Left renal pelvis (tissue), 4 donors: ENCODE measurements around the gene VIM. TPM values are rescaled to one million over a fixed set of nuclear protein-coding genes. Genes with fewer than 3 reads are reported as not detected.

Experiments
- DNase-seq, 4 donors: peaks; one replicate each; pipeline ENCODE4 v3.0.0-alpha.2; 2013; ENCODE audit warnings: low read depth in 4 of 4, low spot score in 3 of 4
- polyA plus RNA-seq, 4 donors: library from polyadenylated mRNA; unstranded; fragments of 120-200 nt; gene quantifications; one replicate each; pipeline ENCODE4 v1.2.1, GENCODE V29; 2013; ENCODE audit not compliant: insufficient read length in 4 of 4

VIM gene
- polyA plus RNA-seq, result 1,000 to 10,000 TPM; 1,207 to 2,290 (median 1,301) TPM

GRCh38 chr10:17228091-17229015 is at the start of gene VIM:
VIM (plus strand) TSS chr10:17228241; CDS start chr10:17229423, 1,182 bp downstream.
- DNase-seq, result peak; percentile 51 to 75 (median 71)

- no peak for DNase-seq
Measured at GRCh38 chr10:17179002-17179401, 49.0 kb upstream of the VIM start.

DNA sequence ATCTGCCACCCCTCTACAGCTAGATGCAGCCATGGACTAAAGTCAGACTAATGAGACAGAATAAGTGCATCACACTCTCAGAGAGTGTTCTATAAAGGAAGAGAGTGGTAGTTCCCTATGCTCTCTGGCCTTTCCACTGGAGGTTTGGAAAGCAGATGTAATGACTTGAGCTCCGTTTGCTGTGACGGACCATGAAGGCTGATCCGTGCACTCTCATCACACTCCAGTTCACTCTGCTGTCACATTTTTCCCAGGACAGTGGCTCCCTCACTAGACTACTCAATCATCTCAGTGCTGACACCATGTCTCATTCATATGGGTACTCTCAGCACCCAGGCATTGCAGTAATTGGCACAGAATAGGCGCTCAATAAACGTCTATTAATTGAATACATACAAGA is 46.9 kb upstream of the VIM start:
- no peak for DNase-seq

GRCh38 chr10:17181751-17182150 is 46.3 kb upstream of the VIM start:
- peak in 1 of 4 donors; percentile 31 for DNase-seq

DNA sequence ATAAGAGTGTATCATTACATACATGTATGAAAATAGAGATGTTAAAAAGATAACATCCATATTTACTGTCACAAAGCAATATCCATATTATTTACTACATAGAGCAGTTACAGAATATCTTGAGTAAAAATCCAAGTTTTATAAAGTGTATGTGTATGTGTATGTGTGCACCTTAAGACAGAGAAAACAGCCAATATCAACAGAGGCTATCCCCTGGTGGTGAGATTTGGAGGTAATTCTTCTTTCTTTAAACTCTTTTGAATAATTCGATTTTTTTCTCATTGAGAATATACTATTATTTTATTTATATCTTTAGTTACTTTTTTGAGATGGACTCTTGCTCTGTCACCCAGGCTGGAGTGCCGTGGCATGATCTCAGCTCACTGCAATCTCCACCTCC is 44.9 kb upstream of the VIM start:
- no peak for DNase-seq

DNA sequence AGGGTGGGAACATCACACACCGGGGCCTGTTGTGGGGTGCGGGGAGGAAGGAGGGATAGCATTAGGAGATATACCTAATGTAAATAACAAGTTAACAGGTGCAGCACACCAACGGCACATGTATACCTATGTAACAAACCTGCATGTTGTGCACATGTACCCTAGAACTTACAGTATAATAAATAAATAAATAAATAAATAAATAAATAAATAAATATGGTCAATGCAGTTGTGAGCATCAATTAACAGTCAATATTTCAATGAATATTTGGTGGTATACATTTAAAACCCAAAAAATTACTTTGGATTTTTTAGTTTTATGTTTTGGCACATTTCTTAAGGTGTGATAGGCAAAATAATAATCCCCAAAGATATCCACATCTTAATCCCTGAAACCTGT is 42.2 kb upstream of the VIM start:
- no peak for DNase-seq

DNA sequence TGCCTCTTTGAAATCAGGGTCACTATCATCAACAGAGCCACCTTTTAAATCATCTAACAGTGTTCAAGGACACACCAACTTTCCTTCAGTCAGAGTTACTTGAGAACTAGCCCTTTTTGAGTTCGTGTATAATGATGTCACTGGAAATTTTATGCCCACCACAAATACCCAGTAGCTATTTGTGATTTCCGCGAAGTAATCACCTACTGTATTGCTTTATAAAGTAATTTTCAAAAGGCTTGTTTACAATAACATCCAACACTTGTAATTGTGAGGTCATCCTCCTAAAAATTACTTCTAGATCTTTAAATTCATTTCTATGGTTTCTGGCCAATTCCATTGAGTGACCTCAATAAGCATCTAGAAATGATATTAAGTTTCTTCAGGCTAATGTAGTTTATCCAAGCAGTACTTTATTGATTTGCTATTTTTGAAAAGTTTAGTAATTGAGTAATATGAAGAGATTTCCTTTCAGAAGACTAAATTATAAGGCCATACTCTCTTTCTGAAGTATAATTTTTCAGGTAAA is 39.3 kb upstream of the VIM start:
- no peak for DNase-seq

- DNase-seq, result no peak
Measured at GRCh38 chr10:17190602-17191001, 37.4 kb upstream of the VIM start.

DNA sequence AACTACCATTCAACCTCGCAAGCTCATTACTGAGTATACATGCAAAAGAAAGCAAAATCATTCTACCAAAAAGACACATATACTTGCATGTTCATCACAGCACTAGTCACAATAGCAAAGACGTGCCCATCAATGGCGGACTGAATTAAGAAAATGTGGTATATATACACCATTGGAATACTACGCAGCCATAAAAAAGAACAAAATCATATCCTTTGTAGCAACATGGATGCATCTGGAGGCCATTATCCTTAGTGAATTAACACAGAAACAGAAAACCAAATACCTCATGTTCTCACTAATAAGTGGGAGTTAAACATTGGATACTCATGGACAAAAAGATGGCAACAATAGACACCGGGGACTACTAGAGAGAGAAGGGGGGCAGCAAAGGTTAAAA is 33.0 kb upstream of the VIM start:
- DNase-seq, result no peak

DNA sequence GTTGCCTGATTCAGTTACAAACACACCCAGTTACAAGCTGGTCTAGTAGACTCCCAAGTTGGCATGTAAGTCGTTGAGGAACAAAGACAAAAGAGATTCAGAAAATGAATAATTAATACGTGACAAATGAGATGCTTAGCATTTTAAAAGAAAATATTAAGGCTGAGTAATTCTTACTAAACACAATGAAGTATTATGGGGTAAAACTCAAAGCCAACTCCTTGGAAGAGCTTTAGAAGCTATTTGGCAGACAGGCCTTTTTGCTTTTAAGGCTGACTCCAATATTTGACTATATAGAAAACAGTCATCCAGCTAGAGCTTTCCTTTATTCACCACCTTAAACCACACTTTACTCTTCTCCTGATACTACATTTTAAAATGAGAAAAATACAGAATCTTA is 32.0 kb upstream of the VIM start:
- DNase-seq, result no peak

DNA sequence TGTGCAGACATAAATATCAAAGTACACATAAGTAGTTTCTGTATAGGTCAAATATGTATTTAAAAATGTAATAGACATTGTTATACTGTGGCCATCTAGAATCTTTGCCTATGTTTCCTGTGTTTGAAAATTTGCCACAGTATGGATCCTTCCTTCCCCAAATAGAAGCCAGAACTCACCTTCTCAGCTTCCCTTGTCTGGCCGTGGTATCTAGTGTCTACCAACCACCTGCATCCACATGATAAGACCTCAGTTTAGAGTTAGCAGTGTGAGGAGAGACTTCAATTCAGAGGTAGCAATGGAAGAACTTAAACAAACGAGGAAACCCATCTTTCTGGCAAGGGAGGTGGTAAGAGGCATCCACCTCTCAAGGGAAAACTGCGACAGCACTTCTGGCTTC is 31.5 kb upstream of the VIM start:
- no peak for DNase-seq

DNA sequence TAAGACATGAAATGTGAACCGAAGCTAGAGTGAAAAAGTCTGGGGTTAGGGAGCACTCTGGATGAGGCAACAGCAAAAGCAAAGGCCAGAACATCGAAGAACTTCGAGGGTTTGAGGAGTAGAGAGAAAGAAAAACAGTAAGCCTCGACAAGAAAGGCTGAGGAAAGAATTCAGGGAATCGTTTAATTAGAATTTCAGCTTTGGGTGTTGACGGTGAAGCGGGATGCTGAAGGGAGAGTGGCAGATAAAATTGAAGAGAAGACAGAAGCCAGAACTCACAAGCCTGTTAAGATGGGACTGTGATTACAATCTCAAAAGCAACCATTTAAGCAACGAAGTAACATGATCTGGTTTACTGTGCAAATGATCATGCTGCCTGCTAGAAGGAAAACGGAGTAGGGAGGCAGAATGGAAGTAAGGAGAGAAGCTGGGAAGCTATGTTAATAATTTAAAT is 28.7 kb upstream of the VIM start:
- peak in 1 of 4 donors; percentile 60 for DNase-seq

DNA sequence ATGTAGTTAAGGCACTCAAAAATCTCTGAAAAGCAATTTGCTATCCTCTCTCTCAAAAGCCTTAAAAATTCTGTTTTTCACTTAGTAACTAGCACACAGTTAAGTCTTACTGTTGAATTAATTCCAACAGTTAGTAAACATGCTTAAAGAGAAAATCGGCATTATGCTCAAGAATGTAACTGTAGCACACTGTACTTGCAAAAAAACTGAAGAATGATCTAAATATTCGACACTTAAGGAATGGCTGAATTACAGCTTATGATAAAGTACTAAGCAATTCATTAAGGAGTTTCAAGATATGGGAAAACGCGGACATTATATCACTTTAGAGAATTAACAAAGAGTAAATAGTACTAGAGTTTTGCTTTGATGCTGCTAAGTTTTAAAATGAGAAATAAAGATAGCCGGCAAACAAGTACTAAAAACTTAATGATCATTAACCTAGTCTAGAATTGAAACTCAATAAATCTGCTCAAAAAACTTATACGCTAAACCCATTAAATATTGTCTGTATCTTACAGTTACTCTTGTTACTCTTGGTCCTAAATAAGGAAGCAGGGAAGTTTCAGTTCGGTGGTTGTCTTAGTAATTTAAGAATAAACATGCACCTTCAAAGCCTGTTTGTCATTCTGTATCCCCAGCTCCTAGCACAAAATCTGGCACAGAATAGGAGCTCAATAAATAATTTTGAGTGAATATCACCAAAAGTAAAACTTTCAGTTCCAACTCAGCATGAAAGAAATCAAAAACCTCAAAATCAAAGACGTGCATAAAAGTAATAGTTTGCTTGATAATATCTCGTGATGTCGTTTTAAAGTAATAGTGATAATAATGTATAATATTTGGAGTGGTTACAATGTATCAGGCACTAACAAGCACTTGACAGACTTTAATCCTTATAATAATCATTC is 27.8 kb upstream of the VIM start:
- peak in 1 of 4 donors; percentile 27 for DNase-seq

DNA sequence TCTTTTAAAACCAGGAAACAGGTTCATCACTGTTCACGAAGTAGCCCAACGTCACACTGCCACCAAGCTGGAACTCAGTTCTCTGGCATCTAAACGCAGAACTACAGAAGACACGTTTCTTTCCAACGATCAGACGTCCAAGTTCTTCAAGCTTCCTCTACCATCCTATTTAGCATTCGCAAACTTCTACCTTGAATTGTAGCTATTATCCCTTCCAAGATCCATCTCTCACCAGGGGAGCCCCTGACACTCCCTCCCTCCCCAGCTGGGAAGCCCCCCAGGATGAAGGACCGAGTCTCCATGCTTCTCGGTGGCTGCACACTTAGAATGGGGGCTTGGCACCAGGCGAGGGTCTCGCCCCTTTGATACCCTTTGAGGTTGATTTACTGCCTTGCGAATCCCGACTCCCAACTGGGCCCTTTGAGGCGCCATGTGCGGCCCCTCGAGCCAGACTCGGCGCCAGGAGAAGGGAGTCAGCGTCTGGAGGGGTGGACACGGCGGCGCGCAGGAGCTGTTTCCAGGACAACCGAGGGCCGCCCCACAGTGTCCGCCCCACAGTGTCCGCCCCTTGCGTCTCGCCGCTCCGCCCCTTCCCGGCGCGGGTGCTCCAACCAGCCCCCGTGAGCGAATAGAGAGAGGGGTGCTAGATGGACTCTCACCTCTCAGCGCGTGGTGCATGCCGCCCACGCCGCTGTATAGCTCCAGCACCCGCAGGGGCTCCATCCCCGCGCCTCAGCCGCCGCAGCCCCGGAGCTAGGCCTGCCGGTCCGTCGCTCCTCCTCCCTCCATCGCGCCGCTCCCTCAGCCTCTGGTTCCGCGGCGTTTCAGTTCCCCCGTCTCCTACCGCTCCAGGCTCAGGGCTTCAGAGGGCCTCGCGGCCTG is 26.9 kb upstream of the VIM start, which contains the start of gene TRDMT1:
Gene TRDMT1 (minus strand): TSS at position 761 of the 882 bp plus-strand sequence. CDS start 38 bp downstream, at position 723.
- DNase-seq, result peak; percentile 75 to 82 (median 80)

GRCh38 chr10:17201794-17202116 is 26.3 kb upstream of the VIM start:
- no peak for DNase-seq

- no peak for DNase-seq
Measured at GRCh38 chr10:17202506-17202905, 25.5 kb upstream of the VIM start.

- no peak for DNase-seq
Measured at GRCh38 chr10:17202999-17203398, 25.0 kb upstream of the VIM start.

DNA sequence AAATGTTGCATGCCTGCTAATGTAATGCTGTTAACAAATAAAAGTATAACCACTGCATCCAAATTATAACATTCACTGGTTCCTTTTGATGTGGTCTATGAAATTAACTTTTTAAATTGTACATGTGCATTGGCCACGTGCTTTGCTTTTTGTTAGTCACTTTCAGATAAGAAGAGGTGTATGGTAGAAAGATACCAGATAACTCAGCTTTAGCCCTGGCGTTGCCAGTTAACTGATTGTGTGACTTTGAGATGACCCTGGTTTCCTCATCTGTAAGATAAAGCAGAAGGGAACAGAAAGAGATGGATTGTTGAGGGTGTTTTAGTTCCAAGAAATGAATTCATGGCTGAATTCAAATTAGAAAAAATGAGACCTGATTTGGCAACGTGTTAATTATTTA is 24.6 kb upstream of the VIM start:
- no peak for DNase-seq

DNA sequence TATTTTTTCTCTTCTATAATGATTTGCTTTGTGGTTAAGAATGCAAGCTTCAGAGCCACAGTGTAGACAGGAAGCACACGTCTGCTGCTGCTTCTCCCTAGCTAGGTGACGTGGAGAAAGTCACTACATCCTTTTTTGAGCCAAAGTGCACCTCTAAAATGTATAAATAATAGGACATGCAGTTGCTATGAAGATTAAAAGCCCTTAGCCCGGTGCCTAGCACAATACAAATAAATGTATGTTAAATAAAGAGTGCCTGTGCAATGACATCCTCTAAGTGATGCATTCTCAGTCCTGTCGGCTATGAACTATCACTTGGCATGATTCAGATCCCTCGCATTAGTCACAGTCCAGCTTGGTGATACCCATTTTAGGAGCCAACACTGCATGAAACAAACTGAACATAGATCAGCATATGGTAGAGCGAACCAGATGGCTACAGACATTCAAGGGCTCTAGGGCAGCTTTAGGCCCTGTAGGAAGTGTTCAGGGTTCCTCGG is 21.8 kb upstream of the VIM start:
- DNase-seq, result no peak

DNA sequence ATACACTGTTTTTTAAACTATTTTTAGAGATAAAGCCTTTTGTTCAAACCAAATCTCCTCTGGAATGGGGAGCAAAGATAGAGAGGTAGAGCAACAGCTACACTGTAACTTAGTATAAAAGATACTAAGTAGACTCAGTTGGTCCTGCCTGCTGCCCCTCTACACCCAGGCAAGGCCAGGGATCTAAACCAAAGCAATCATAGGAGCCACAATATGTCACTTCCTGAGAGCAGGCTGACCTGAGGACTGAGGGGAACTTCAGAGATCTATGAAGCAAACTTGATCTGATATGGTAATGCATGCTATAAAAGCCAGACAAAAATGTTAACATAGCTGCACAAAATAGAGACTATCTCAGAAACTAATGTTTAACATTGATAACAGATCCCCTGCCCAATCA is 19.6 kb upstream of the VIM start:
- DNase-seq, result no peak
